Measurements from ENCODE around the gene DIPK1C.

Gene DIPK1C

GRCh38 chr18:74482697-74483096 is 25.6 kb upstream of the DIPK1C start:
- FAIRE-seq (peak; percentile 35), DNase-seq (ENCODE audit: insufficient read length, low spot score) (no peak)
- no peak for TF ChIP-seq CTCF (IDR thresholded peaks at IDR 0.05; ENCODE audit: insufficient read depth, missing control alignments)

- no peak for TF ChIP-seq CTCF (IDR thresholded peaks at IDR 0.05; ENCODE audit: insufficient read depth, missing control alignments)
Measured at GRCh38 chr18:74480149-74480651, 23.1 kb upstream of the DIPK1C start.

GRCh38 chr18:74479486-74480148 is 22.5 kb upstream of the DIPK1C start:
- no peak for TF ChIP-seq CTCF (IDR thresholded peaks at IDR 0.05; ENCODE audit: insufficient read depth, missing control alignments)
- DNase-seq (ENCODE audit: insufficient read length, low spot score) (no peak), FAIRE-seq (peak; percentile 32)

More at GRCh38 chr18:74480149-74480651, 23.1 kb upstream of the DIPK1C start:
- no peak for FAIRE-seq
- DNase-seq (ENCODE audit: insufficient read length, low spot score) = no peak

GRCh38 chr18:74478880-74479279 is 21.8 kb upstream of the DIPK1C start:
- TF ChIP-seq CTCF (IDR thresholded peaks at IDR 0.05; ENCODE audit: insufficient read depth, missing control alignments) = no peak
- DNase-seq (ENCODE audit: insufficient read length, low spot score) = no peak
- no peak for FAIRE-seq

- no peak for DNase-seq (ENCODE audit: insufficient read length, low spot score)
- TF ChIP-seq CTCF (IDR thresholded peaks at IDR 0.05; ENCODE audit: insufficient read depth, missing control alignments) = no peak
- no peak for FAIRE-seq
Measured at GRCh38 chr18:74478316-74478715, 21.2 kb upstream of the DIPK1C start.

- FAIRE-seq (no peak), DNase-seq (ENCODE audit: insufficient read length, low spot score) (no peak)
- no peak for TF ChIP-seq CTCF (IDR thresholded peaks at IDR 0.05; ENCODE audit: insufficient read depth, missing control alignments)
Measured at GRCh38 chr18:74477771-74478170, 20.7 kb upstream of the DIPK1C start.

- DNase-seq (ENCODE audit: insufficient read length, low spot score) (no peak), FAIRE-seq (peak; percentile 94)
- peak; percentile 54 for TF ChIP-seq CTCF (IDR thresholded peaks at IDR 0.05; ENCODE audit: insufficient read depth, missing control alignments)
Measured at GRCh38 chr18:74476140-74476539, 19.0 kb upstream of the DIPK1C start.

Data from D721Med (cell line).